Inflammatory macrophage treated with lipopolysaccharide for 1 hour (primary cell): ENCODE data around the gene ADSS1.
"Not testable (repeated sequence)": the region's sequence is repeated elsewhere in the genome, so short reads cannot be mapped to it uniquely, and the experiment has no call there.

Source experiments
- DNase-seq, 2 donors: peaks; one replicate each; pipeline ENCODE4 v3.0.0-alpha.2; 2020 to 2022

Gene ADSS1

DNA sequence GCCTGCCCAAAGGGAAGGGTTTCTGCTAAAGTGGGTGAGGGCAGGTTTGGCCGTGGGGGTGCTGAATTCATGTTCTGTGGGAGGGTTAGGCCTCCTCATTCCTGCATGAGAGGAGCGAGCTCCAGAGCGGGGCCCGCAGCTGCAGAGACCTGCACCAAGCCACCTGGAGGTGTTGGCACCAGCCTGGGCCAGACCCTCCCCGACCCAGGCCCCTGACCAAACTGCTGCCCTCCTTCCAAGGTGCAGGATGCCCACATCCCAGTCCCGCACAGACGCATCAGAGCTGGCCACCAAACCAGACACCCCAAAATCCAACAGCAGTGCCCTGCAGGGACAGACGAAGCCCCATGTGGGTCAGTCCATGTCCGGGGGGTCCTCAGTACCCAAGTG, 10.6 kb downstream of the ADSS1 start:
- DNase-seq: no peak

DNA sequence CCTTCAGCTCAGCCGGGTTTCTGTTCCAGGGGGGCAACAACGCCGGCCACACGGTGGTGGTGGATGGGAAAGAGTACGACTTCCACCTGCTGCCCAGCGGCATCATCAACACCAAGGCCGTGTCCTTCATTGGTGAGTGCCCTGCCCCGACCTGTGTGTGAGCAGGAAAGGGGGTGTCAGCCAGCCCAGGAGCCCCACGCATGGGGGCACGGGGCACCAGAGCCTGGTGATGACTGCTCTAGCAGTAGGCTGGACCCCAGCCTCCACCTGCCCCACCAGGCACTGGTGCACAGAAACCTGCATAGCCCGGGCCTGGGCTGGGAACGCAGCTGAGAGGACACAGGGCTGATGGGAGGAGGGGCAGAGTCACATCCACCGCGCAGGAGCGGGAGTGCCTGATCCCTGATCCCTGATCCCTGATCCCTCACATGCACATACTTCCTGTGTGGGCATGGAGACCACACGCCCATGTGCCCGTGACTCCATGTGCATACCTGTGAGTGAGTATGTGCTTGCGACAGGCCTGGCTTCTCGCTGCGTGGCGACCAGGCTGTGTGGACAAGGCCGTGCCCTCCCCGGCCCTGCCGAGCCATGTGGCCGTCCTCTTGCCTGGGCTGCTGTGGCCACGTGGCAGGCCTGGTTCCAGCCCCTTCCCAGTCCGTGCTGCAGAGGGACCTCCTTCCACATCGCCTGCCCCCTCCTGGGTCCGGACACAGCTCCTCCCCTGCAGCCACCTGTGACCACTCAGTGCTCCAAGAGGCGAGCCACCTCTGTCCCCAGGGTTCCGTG, 11.2 kb downstream of the ADSS1 start:
- no peak for DNase-seq

GRCh38 chr14:104735830-104736642, 12.0 kb downstream of the ADSS1 start:
- DNase-seq: peak; percentile 38 to 42

DNA sequence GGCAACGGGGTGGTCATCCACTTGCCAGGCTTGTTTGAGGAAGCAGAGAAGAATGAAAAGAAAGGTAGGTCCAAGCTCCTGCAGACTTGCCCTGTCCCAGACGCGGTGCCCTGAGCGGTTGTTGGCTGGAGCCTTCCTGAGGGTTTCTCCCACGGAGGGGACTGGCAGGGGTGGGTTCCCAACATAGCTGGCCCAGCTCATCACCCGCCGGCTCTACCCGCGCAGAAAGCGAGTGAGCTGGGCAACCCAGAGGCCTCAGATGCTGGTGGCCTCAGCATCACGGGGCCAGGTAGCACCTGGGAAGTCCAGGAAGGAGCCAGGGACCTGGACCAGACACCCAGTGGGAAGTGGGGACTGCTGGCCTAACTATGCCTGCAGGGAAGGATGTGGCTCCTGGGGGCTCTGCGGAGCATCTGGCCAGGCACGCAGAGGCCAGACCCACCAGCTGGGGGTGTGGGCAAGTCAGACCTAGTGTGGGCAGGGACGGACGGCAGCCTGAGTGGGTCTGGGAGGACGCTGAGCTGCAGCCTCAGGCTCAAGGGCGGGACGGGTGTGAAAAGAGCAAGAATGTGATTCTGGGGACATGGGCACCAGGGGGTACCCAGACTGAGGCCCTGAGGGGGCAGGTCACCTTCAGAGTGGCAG, 14.5 kb downstream of the ADSS1 start:
- DNase-seq: no peak

GRCh38 chr14:104739026-104739425, 15.0 kb downstream of the ADSS1 start:
- no peak for DNase-seq

GRCh38 chr14:104739546-104740516, 15.8 kb downstream of the ADSS1 start:
- DNase-seq: no peak

DNA sequence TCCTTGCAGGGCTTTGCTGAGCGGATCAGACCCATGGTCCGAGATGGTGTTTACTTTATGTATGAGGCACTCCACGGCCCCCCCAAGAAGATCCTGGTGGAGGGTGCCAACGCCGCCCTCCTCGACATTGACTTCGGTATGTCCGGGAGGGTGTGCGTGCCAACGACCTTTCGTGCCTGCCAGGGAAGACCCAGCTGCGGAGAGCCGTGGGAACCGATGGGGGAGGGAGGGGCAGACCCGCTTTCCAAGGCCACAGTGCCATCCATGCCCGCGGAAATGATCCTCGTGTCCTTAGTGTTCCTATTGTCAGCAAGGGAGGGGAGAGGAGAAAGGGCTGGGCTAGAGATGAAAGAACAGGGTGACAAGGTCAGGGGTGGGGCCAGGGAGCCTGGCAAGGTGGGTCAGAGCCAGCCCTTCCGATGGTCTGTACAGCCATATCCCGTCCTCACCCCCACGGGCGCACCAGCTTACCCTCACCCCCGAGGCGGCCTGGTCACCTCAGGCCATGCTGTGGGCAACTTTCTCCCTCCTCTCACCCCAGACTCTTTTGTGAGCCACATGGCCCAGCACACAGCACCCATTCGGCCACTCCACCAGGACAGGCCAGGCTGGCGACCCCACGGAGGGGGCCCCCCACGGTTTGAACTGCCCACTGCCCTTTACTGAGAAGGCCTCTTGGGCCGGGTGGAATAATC, 17.2 kb downstream of the ADSS1 start:
- DNase-seq: no peak

DNA sequence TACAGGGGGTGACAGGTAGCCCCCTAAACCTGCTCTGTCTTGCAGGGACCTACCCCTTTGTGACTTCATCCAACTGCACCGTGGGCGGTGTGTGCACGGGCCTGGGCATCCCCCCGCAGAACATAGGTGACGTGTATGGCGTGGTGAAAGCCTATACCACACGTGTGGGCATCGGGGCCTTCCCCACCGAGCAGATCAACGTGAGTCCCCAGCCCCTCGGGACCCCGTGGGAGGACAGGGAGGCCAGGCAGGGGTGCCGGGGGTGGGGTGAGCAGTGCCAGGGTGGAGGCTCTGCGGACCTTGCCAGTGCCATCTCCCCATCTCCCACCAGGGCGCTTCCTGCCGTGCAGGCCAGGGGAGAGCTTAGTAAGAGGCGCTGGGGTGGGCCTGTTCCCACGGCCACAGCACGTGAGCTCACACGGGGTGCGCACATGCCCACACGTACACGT, 17.8 kb downstream of the ADSS1 start:
- no peak for DNase-seq

DNA sequence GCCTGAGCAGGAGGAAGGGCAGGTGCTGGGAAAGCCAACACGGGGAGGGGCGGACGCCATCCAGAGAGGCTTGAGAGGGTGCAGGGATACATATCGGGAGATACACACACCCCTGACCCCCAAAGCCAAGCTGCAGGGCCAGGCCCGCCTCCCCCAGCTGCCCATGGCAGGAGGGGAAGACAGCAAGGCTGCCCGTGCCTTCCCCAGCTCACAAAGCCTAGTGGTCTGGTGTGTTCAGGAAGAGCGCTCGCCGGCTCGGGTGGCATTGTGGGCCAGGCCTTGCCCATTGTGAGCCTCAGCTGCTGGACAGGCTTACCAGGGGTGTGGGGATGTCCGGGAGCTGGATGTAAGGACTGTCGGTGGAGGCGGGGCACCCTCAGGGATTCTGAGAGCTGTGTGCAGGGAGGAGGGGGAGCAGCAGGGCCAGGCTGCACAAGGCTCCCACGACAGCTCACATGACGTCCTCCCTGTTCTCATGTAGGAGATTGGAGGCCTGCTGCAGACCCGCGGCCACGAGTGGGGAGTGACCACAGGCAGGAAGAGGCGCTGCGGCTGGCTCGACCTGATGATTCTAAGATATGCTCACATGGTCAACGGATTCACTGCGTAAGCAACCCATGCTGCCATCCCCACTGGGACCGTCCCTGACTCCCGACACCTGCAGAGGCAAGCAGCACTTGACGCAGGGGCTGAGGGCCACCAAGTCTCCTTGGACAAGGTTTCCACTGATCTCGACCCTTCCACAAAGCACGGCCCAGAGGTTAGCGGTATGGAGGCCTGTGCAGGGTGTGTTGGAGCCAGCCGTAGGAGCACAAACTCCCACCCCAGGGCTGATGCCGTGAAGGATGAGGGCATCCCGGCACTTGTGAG, 18.8 kb downstream of the ADSS1 start:
- DNase-seq: no peak

DNA sequence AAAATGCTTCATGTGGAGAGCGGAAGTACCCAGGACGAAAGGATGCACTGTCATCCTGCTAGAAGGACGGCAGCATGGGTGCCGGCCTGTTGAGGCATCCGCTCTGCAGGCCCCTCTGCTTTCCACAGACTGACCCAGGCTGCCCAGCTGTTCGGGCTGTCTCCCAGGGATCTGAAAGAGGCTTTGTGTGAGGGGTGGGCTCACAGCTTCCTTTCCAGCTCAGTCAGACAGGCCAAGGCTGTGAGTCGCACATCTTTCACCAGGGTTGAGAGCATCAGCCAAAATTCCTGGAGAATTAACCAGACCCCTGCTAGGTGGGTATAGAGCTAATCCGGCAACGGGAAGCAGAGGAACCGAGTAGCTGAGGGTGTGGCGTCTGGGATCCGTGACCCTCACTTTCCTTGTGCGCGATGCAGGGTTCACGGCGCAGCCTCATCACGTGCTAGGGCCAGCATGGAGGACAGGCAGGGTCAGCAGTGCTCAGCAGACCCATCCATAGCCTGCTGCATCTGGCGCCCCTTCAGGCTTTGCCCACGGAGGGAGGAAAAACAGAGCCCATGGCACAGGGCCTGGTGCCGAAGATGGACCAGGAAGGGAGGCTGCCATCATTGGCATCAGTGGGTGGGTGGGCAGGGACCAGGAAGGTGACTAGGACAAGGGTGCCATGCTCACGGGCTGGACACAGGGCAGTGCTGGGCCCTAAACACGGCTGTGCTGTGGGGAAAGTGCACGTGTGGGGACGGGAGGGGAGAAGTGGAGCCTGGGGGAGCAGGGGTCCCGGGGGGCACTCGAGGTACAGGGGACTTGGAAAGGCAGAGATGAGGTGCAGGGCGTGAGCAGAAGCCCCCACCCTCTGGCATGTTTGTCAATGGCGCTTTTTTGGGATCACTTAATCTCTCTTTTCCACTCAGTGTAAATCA, 19.7 kb downstream of the ADSS1 start:
- no peak for DNase-seq

GRCh38 chr14:104744484-104744883, 20.5 kb downstream of the ADSS1 start:
- no peak for DNase-seq

GRCh38 chr14:104745431-104745830, 21.4 kb downstream of the ADSS1 start:
- no peak for DNase-seq

DNA sequence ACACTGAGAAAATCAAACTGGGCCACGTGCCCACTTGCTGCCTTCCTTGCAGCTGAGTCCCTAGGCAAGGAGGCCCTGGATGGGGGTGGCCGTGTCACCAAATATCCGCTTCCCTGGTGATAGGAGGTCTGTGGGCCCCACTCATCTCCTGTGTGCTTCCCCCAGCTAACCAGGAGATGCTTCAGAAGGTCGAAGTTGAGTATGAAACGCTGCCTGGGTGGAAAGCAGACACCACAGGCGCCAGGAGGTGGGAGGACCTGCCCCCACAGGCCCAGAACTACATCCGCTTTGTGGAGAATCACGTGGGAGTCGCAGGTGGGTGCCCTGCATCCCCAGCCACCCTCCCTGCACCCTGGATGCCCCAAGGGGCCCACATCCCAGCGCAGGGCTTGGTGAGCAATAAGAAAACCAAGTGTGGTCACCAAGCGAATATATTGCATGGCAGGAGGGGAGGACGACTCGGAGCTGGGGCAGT, 22.1 kb downstream of the ADSS1 start:
- no peak for DNase-seq

DNA sequence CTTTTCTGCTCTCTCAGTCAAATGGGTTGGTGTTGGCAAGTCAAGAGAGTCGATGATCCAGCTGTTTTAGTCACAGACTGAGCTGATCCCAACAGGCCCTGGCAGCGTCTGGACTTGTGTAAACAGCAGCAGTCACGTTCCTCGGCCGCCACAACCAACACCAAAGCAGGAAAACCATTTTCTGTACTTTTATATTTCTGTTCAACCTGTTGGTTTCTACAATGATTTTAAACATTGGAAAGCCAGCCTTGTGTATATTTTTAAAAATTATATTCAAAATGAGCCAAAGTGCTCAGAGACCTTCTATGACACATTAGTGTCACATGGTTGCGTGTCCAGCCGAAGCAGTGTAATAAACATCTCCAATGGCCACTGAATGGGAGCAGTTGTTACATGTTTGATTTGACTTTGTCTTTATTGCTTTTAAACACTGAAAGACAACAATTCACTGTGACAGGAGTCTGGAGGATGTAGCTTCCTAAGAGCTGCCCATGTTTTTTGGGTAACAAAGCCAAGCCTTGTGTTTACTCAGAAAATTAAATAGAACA, 23.0 kb downstream of the ADSS1 start:
- no peak for DNase-seq

DNA sequence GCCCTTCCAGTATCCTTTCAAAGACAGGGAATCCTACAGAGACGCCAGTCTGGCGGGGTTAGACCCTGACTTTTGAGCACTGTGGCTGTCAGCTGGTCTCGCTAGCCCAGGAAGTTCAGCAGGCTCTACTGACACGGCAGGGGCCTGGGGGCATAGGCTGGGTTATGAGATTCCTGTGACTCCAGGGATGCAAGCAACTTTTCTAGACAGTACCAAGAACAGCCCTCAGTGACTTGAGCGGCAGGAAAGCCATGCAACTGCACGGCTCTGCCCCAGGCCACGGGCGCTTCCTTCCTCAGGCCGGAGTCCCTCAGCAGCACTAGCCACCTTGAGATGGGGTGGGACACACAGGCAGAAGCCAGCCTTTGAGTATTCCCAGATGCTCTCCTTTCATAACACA, 23.8 kb downstream of the ADSS1 start:
- DNase-seq: no peak

- DNase-seq: no peak
Observed at GRCh38 chr14:104749111-104749649, 25.2 kb downstream of the ADSS1 start.

DNA sequence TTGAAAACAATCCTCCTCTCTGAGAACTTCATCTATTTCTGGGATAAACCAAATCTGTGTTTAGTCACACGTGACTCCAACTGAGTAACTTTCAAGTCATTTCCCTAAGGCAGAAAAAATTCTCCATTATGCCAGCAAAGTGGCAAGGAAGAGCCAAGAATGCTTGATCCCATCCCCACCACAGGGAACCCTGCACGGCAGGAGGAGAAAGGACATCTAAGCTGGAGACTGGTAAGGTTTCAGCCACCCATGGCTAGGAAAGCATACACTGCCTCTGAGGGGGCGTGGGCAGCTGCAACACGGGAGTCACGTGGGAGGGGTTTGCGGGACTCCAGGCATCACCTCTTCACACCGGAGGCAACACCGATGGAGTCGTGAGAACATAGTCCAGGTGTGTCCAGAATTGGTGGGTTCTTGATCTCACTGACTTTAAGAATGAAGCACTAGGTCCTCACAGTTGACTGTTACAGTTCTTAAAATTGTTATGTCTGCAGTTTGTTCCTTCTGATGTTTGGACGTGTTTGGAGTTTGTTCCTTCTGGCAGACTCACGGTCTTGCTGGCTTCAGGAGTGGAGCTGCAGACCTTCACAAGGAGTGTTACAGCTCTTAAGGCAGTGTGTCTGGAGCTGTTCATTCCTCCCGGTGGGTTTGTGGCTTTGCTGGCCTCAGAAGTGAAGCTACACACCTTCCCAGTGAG, 26.2 kb downstream of the ADSS1 start:
- no peak for DNase-seq

DNA sequence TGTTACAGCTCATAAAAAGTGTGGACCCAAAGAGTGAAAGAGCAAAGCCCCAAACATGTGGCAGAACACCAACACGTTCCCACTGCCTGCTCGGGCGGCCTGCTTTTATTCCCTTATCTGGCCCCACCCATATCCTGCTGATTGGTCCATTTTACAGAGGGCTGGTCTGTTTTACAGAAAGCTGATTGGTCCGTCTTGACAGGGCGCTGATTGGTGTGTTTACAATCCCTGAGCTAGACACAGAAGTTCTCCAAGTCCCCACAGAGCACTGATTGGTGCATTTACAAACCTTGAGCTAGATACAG, 26.7 kb downstream of the ADSS1 start:
- DNase-seq: not testable (repeated sequence)
